PFSK-1 (cell line): ENCODE data around the gene HOXB1.

ENCODE experiments used
- FOXP2 ChIP-seq: optimal IDR thresholded peaks from 2 replicates; pipeline ENCODE3; 2011; ENCODE audit warnings: borderline replicate concordance, control low read depth, inconsistent platforms; ENCODE audit not compliant: insufficient read depth; ENCODE audit errors: extremely low read length, extremely low read depth
- POLR2AphosphoS5 ChIP-seq: IDR thresholded peaks from 2 replicates; pipeline ENCODE4 v1.6.1; 2012; ENCODE audit warnings: low read depth, mild to moderate bottlenecking, control low read depth, low read length, moderate library complexity
- SIN3A ChIP-seq: IDR thresholded peaks from 2 replicates; pipeline ENCODE4 v1.6.1; 2012; ENCODE audit warnings: mild to moderate bottlenecking, low read length, moderate library complexity, borderline replicate concordance; ENCODE audit not compliant: insufficient read depth
- TAF1 ChIP-seq: IDR thresholded peaks from 2 replicates; pipeline ENCODE4 v1.6.1; 2012; ENCODE audit warnings: low read length, control low read depth, borderline replicate concordance; ENCODE audit not compliant: insufficient read depth
- TF ChIP-seq, protein P1 (sequence below), 2 experiments: IDR thresholded peaks; 2 replicates each; pipeline versions ENCODE4 v1.6.1 to v1.8.0; 2011 to 2012; ENCODE audit warnings: low read depth in 2 of 2, low read length in 2 of 2, control low read depth in 1 of 2, inconsistent platforms in 1 of 2, mild to moderate bottlenecking in 1 of 2, moderate library complexity in 1 of 2; ENCODE audit not compliant: insufficient read depth in 1 of 2

HOXB1 gene

GRCh38 chr17:48558057-48558830 lies 27.4 kb upstream of the HOXB1 start:
- TF ChIP-seq POLR2AphosphoS5 (no peak), TAF1 (no peak), SIN3A (no peak), FOXP2 (no peak)
- TF ChIP-seq, protein P1, sequence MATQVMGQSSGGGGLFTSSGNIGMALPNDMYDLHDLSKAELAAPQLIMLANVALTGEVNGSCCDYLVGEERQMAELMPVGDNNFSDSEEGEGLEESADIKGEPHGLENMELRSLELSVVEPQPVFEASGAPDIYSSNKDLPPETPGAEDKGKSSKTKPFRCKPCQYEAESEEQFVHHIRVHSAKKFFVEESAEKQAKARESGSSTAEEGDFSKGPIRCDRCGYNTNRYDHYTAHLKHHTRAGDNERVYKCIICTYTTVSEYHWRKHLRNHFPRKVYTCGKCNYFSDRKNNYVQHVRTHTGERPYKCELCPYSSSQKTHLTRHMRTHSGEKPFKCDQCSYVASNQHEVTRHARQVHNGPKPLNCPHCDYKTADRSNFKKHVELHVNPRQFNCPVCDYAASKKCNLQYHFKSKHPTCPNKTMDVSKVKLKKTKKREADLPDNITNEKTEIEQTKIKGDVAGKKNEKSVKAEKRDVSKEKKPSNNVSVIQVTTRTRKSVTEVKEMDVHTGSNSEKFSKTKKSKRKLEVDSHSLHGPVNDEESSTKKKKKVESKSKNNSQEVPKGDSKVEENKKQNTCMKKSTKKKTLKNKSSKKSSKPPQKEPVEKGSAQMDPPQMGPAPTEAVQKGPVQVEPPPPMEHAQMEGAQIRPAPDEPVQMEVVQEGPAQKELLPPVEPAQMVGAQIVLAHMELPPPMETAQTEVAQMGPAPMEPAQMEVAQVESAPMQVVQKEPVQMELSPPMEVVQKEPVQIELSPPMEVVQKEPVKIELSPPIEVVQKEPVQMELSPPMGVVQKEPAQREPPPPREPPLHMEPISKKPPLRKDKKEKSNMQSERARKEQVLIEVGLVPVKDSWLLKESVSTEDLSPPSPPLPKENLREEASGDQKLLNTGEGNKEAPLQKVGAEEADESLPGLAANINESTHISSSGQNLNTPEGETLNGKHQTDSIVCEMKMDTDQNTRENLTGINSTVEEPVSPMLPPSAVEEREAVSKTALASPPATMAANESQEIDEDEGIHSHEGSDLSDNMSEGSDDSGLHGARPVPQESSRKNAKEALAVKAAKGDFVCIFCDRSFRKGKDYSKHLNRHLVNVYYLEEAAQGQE (IDR thresholded peaks at IDR 0.05; ENCODE audit: insufficient read depth in 1 of 2, low read depth in 2 of 2, low read length in 2 of 2): no peak

GRCh38 chr17:48556576-48557401 lies 26.0 kb upstream of the HOXB1 start:
- TF ChIP-seq SIN3A (no peak), FOXP2 (no peak), POLR2AphosphoS5 (no peak)
- TF ChIP-seq, protein P1 (IDR thresholded peaks at IDR 0.05; ENCODE audit: insufficient read depth in 1 of 2, low read depth in 2 of 2, low read length in 2 of 2): no peak

DNA sequence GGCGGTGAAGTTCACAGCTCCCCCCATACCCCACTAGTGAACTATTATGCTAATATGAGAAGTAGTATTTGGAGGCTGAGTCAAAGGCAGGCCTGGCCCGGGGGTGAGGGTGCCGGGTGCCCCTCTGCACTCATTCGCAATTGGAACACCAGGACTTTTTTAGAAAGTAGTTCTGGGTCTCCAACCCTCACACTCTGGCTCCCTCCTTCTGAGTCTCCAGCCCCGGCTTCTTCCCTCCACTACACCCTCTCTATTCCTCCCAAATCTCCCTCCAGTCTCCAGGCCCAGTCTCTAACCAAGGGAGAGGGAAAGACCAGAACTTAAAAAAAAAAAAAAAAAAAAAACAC lies 25.4 kb upstream of the HOXB1 start:
- TF ChIP-seq TAF1: no peak
- TF ChIP-seq SIN3A: no peak
- TF ChIP-seq FOXP2: no peak
- TF ChIP-seq POLR2AphosphoS5: no peak
- TF ChIP-seq, protein P1 (IDR thresholded peaks at IDR 0.05; ENCODE audit: insufficient read depth in 1 of 2, low read depth in 2 of 2, low read length in 2 of 2): no peak

DNA sequence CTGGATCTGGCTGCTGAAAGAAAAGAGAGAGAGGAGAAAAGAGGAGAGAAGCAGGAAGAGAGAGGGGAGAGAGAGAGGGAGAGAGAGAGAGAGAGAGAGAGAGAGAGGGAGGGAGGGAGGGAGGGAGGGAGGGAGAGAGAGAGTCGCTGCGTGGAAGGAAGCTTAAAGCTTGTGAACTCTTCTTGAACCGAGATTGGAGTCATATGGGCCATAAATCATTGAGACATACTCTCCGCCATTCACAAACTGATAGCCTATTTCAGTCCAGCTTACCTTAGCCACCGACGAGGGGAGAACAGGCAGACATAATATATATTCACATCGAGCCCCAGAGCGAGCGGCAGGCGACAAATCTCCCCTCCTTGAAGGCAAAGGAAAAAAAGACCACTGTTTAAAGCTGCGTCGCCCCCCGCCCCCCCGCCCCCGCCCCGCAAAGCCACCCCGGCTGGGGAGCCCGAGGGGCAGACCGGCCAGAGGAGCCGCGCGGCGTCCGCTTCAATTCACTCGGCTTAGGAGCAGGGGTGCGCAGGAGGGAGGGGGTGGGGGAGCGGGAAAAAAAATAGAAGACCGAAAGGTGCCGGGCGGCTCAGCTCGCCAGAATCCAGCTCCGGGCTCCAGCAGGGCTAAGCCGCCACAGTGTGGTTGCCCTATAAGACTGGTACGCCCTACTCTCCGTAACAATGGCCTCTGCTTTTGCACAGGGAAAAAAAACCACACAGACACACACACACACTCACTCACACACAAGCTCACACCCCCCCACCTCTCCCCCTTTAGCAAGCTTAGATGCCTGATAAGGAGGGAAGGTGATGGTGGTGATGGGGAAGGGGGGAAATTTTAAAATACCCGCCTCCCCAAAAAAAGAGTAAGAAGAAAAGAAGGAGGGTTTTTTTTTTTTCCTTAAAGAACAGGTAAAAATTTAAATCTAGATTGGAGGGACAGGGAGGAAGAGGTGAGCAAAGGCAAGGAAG lies 24.7 kb upstream of the HOXB1 start:
- no peak for TF ChIP-seq SIN3A
- no peak for TF ChIP-seq TAF1
- TF ChIP-seq FOXP2: no peak
- no peak for TF ChIP-seq POLR2AphosphoS5
- TF ChIP-seq, protein P1 (IDR thresholded peaks at IDR 0.05; ENCODE audit: insufficient read depth in 1 of 2, low read depth in 2 of 2, low read length in 2 of 2): no peak
